ENCODE measurements around the gene NPAS3. TPM values are rescaled to one million over a fixed set of nuclear protein-coding genes. Genes with fewer than 3 reads are reported as not detected.

NPAS3 gene
- total and polyA plus RNA-seq, 11 donors = 0.15 to 3.4 (median 0.92) TPM

- peaks cover 0 to 3% (median 0%) of the 10 kb centered on the region in 9 donors for H3K27me3 ChIP-seq
- ATAC-seq = no peak
- intact Hi-C loops (cut with DNase I) = no loop called here
These were observed 182.3 kb downstream of the NPAS3 start for GRCh38 chr14:33120966-33121365.

GRCh38 chr14:33123281-33123680 is 184.6 kb downstream of the NPAS3 start:
- no peaks in the 10 kb centered on the region for H3K36me3 ChIP-seq
- no peaks in the 10 kb centered on the region for H3K4me1 ChIP-seq
- no peak for DNase-seq
- no peaks in the 10 kb centered on the region for H3K27me3 ChIP-seq
- H3K27ac ChIP-seq = no peak overlapping the region
- no peak for ATAC-seq
- no peak overlapping the region for H3K4me3 ChIP-seq
- H3K9me3 ChIP-seq = no peaks in the 10 kb centered on the region
- 67 to 92% (median 88%) methylated on average over 2 of the region's 2 CpGs for WGBS, 4 donors
- TF ChIP-seq CTCF (IDR thresholded peaks at IDR 0.05) (no peak), POLR2A (IDR thresholded peaks at IDR 0.05) (no peak)
- intact Hi-C loops (cut with DNase I) = no loop called here

More at GRCh38 chr14:33120966-33121365, 182.3 kb downstream of the NPAS3 start:
- Histone ChIP-seq H3K36me3 (no peaks in the 10 kb centered on the region), H3K4me1 (no peaks in the 10 kb centered on the region), H3K27ac (no peak overlapping the region), H3K9me3 (no peaks in the 10 kb centered on the region), H3K4me3 (no peak overlapping the region)
- TF ChIP-seq CTCF (IDR thresholded peaks at IDR 0.05) = no peak
- TF ChIP-seq POLR2A (IDR thresholded peaks at IDR 0.05) = no peak
- WGBS, 4 donors = 66 to 81% (median 70%) methylated on average over 4 of the region's 4 CpGs
- DNase-seq = no peak

GRCh38 chr14:33126433-33126832 is 187.8 kb downstream of the NPAS3 start:
- ATAC-seq (no peak), DNase-seq (no peak)
- Histone ChIP-seq H3K27ac (no peak overlapping the region), H3K4me3 (no peak overlapping the region), H3K9me3 (no peaks in the 10 kb centered on the region), H3K4me1 (no peaks in the 10 kb centered on the region), H3K36me3 (no peaks in the 10 kb centered on the region), H3K27me3 (no peaks in the 10 kb centered on the region)
- intact Hi-C loops (cut with DNase I) = no loop called here
- 96 to 98% (median 97%) methylated on average over 1 of the region's 1 CpG for WGBS, 4 donors
- TF ChIP-seq POLR2A (IDR thresholded peaks at IDR 0.05) (no peak), CTCF (IDR thresholded peaks at IDR 0.05) (no peak)

GRCh38 chr14:33127531-33127930 is 188.9 kb downstream of the NPAS3 start:
- ATAC-seq = no peak
- TF ChIP-seq CTCF (IDR thresholded peaks at IDR 0.05) = no peak
- TF ChIP-seq POLR2A (IDR thresholded peaks at IDR 0.05) = no peak
- Histone ChIP-seq H3K27ac (no peak overlapping the region), H3K27me3 (no peaks in the 10 kb centered on the region), H3K4me3 (no peak overlapping the region), H3K4me1 (no peaks in the 10 kb centered on the region), H3K9me3 (no peaks in the 10 kb centered on the region), H3K36me3 (no peaks in the 10 kb centered on the region)
- intact Hi-C loops (cut with DNase I) = no loop called here
- WGBS, 4 donors = 56 to 75% (median 59%) methylated on average over 1 of the region's 1 CpG
- DNase-seq = no peak
